Measurements from ENCODE around the gene DYRK1B. TPM values are rescaled to one million over a fixed set of nuclear protein-coding genes. Genes with fewer than 3 reads are reported as not detected.

The DYRK1B gene
- total and polyA plus RNA-seq, 2 donors from 2014 or later: 18.9 to 28.9 TPM

GRCh38 chr19:39845584-39845932 lies 11.6 kb upstream of the DYRK1B start:
- Histone ChIP-seq H3K36me3 (ENCODE audit: control insufficient read depth in 2 of 3, insufficient read depth in 3 of 3, low read length in 3 of 3) (no peaks in the 10 kb centered on the region), H3K9ac (ENCODE audit: low read length in 3 of 3) (peak overlapping the region; percentile 45 to 83 (median 73)), H3K9me3 (ENCODE audit: control insufficient read depth in 2 of 3, insufficient read depth in 1 of 3, low read length in 3 of 3) (no peaks in the 10 kb centered on the region), H3K27me3 (ENCODE audit: control insufficient read depth, insufficient read depth, low read length) (no peaks in the 10 kb centered on the region), H3K4me1 (ENCODE audit: control insufficient read depth in 2 of 3, insufficient read depth in 2 of 3, low read depth in 1 of 3, low read length in 3 of 3) (peaks cover 5 to 11% (median 6%) of the 10 kb centered on the region in 3 donors), H3K27ac (ENCODE audit: low read depth in 2 of 2, low read length in 2 of 2) (no peak overlapping the region), H3K4me3 (ENCODE audit: low read length in 3 of 3) (peak overlapping the region; percentile 77 to 90 (median 86))
- TF ChIP-seq, protein P1, sequence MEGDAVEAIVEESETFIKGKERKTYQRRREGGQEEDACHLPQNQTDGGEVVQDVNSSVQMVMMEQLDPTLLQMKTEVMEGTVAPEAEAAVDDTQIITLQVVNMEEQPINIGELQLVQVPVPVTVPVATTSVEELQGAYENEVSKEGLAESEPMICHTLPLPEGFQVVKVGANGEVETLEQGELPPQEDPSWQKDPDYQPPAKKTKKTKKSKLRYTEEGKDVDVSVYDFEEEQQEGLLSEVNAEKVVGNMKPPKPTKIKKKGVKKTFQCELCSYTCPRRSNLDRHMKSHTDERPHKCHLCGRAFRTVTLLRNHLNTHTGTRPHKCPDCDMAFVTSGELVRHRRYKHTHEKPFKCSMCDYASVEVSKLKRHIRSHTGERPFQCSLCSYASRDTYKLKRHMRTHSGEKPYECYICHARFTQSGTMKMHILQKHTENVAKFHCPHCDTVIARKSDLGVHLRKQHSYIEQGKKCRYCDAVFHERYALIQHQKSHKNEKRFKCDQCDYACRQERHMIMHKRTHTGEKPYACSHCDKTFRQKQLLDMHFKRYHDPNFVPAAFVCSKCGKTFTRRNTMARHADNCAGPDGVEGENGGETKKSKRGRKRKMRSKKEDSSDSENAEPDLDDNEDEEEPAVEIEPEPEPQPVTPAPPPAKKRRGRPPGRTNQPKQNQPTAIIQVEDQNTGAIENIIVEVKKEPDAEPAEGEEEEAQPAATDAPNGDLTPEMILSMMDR (IDR thresholded peaks at IDR 0.05; ENCODE audit: borderline replicate concordance, extremely low read depth, insufficient read depth): no peak
- no peak for FAIRE-seq
- intact Hi-C loops (cut with DNase I): no loop called here
- DNase-seq: peak in 3 of 5 donors; percentile 33 to 61 (median 55)

GRCh38 chr19:39845172-39845571 lies 11.2 kb upstream of the DYRK1B start:
- Histone ChIP-seq H3K9me3 (ENCODE audit: control insufficient read depth in 2 of 3, insufficient read depth in 1 of 3, low read length in 3 of 3) (no peaks in the 10 kb centered on the region), H3K27me3 (ENCODE audit: control insufficient read depth, insufficient read depth, low read length) (no peaks in the 10 kb centered on the region), H3K27ac (ENCODE audit: low read depth in 2 of 2, low read length in 2 of 2) (no peak overlapping the region), H3K4me3 (ENCODE audit: low read length in 3 of 3) (peak overlapping the region; percentile 77 to 90 (median 86)), H3K9ac (ENCODE audit: low read length in 3 of 3) (peak overlapping the region in 2 of 3 donors; percentile 45 to 83), H3K4me1 (ENCODE audit: control insufficient read depth in 2 of 3, insufficient read depth in 2 of 3, low read depth in 1 of 3, low read length in 3 of 3) (peaks cover 5 to 11% (median 6%) of the 10 kb centered on the region in 3 donors), H3K36me3 (ENCODE audit: control insufficient read depth in 2 of 3, insufficient read depth in 3 of 3, low read length in 3 of 3) (no peaks in the 10 kb centered on the region)
- TF ChIP-seq, protein P1 (IDR thresholded peaks at IDR 0.05; ENCODE audit: borderline replicate concordance, extremely low read depth, insufficient read depth): no peak
- no peak for DNase-seq
- FAIRE-seq: no peak
- intact Hi-C loops (cut with DNase I): no loop called here

DNA sequence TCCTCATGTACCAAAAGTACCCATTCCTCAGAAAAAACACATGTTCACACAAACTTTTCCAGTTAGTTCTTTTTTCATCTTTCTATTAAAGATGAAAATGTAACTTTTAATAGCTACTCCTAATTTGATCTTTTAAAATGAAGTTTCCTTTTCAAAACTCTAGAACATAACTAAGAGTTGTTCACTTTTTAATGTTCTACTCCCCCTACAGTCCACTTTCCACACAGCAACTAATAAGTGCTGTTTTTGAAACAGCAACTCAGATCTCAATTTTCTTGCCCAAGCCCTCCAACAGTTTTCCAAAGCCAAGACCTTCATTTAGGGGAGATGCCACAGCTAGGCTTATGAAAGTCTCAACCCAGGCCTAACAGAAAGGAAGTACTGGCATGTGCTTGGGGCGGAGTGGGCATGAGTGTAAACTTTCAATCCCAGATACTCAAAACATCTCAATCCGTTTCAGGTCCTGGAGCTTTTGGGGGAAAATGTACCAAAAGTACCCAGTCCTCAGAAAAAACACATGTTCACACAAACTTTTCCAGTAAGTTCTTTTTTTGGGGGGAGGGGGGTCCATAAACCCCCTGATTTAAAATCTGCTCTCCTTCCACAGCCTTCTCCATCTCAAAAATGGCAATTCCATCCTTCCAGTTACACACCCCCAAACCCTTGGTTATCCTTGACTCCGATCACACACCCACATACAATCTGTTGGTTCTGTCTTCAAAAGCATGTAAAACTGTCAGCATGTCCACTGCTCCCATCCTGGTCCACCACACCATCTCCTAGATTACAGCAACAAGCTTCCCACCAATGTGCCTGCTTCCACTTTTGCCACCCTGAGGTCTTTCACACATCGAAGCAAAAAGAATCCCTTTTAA lies 10.2 kb upstream of the DYRK1B start:
- FAIRE-seq: peak; percentile 79

More for the DNA sequence above, 10.2 kb upstream of the DYRK1B start:
- TF ChIP-seq, protein P1 (IDR thresholded peaks at IDR 0.05; ENCODE audit: borderline replicate concordance, extremely low read depth, insufficient read depth): peak; percentile 62
- H3K27me3 ChIP-seq (ENCODE audit: control insufficient read depth, insufficient read depth, low read length): no peaks in the 10 kb centered on the region
- no peak overlapping the region for H3K27ac ChIP-seq (ENCODE audit: low read depth in 2 of 2, low read length in 2 of 2)
- H3K9ac ChIP-seq (ENCODE audit: low read length in 3 of 3): no peak overlapping the region
- peaks cover 5 to 11% (median 6%) of the 10 kb centered on the region in 3 donors for H3K4me1 ChIP-seq (ENCODE audit: control insufficient read depth in 2 of 3, insufficient read depth in 2 of 3, low read depth in 1 of 3, low read length in 3 of 3)
- peak in 2 of 5 donors; percentile 47 to 60 for DNase-seq
- no peak overlapping the region for H3K4me3 ChIP-seq (ENCODE audit: low read length in 3 of 3)
- peaks cover 0 to 8% (median 0%) of the 10 kb centered on the region in 3 donors for H3K36me3 ChIP-seq (ENCODE audit: control insufficient read depth in 2 of 3, insufficient read depth in 3 of 3, low read length in 3 of 3)
- intact Hi-C loops (cut with DNase I): no loop called here
- no peaks in the 10 kb centered on the region for H3K9me3 ChIP-seq (ENCODE audit: control insufficient read depth in 2 of 3, insufficient read depth in 1 of 3, low read length in 3 of 3)
